AG09309 (cell line): ENCODE results near the gene PPP5C.

Experiments
- DNase-seq: peaks from one replicate; pipeline ENCODE4 v3.0.0-alpha.2; 2010; ENCODE audit warnings: low read depth
- H3K4me3 ChIP-seq: 2 replicates; pipeline ENCODE4 v1.5.1; 2011; ENCODE audit warnings: mild to moderate bottlenecking, low read depth, low read length, moderate library complexity; ENCODE audit not compliant: control insufficient read depth
- TF ChIP-seq, protein P1 (sequence below): IDR thresholded peaks from 2 replicates; pipeline ENCODE4 v1.5.1; 2011; ENCODE audit warnings: mild to moderate bottlenecking, low read depth, low read length, inconsistent platforms; ENCODE audit not compliant: insufficient read depth, control insufficient read depth; ENCODE audit errors: missing control alignments

PPP5C gene

DNA sequence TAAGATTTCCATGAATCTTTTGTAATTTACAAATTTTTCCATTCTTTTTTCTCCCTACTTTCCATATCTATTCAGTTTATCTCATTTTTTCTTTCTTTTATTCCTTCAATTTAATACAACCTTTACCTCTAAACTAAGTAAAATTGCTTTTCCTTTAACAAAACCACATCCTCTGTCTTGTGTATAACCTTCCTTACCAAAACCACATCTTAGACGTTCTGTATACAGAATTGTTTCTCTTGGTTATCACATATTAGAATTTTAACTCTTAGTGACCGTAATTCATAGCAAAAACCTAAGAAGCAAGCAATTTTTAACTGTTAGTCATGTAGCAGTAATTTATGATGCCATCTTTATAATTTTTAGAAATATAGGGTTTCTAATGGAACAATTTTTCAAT lies 15.0 kb downstream of the PPP5C start:
- TF ChIP-seq, protein P1, sequence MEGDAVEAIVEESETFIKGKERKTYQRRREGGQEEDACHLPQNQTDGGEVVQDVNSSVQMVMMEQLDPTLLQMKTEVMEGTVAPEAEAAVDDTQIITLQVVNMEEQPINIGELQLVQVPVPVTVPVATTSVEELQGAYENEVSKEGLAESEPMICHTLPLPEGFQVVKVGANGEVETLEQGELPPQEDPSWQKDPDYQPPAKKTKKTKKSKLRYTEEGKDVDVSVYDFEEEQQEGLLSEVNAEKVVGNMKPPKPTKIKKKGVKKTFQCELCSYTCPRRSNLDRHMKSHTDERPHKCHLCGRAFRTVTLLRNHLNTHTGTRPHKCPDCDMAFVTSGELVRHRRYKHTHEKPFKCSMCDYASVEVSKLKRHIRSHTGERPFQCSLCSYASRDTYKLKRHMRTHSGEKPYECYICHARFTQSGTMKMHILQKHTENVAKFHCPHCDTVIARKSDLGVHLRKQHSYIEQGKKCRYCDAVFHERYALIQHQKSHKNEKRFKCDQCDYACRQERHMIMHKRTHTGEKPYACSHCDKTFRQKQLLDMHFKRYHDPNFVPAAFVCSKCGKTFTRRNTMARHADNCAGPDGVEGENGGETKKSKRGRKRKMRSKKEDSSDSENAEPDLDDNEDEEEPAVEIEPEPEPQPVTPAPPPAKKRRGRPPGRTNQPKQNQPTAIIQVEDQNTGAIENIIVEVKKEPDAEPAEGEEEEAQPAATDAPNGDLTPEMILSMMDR = no peak
- H3K4me3 ChIP-seq = no peak overlapping the region
- DNase-seq = no peak

DNA sequence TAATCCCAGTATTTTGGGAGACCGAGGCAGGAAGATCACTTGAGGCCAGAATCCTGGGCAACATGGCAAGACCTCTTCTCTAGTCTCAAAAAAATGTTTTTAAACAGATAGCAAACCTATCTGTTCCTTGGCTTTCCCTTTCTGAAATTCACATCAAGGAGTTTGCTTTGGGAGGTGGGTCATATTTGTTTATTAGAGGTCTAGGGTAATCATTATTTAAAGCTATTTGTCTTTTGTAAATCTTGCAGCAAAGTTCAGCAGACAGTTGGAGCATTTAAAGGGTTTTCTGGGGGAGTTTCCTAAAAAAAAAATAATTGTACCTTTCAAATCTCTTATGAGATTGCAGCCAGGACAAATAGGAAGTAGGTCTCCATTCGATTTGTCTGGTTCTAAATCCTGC lies 17.5 kb downstream of the PPP5C start:
- TF ChIP-seq, protein P1 = no peak
- H3K4me3 ChIP-seq = no peak overlapping the region
- no peak for DNase-seq

DNA sequence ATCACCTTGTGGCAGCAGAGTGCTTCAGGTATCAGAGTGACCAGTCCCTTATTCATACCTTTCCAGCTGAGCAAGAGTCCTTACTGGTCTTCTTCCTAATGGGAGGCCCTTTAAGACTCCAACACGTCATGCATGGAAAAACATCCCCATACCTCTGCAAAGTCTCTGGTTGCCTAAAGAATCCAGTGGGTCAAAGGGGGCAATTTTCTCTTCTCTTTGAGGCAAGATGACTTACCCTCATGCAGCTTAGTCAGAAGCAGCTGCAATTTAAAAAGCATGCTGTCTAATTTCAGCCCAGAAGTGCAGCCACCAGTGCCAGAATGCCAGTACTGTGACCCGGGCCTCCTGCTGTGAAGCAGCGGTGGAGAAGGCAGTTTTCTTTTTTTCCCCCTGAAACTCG lies 18.7 kb downstream of the PPP5C start:
- TF ChIP-seq, protein P1 = no peak
- no peak overlapping the region for H3K4me3 ChIP-seq
- no peak for DNase-seq

DNA sequence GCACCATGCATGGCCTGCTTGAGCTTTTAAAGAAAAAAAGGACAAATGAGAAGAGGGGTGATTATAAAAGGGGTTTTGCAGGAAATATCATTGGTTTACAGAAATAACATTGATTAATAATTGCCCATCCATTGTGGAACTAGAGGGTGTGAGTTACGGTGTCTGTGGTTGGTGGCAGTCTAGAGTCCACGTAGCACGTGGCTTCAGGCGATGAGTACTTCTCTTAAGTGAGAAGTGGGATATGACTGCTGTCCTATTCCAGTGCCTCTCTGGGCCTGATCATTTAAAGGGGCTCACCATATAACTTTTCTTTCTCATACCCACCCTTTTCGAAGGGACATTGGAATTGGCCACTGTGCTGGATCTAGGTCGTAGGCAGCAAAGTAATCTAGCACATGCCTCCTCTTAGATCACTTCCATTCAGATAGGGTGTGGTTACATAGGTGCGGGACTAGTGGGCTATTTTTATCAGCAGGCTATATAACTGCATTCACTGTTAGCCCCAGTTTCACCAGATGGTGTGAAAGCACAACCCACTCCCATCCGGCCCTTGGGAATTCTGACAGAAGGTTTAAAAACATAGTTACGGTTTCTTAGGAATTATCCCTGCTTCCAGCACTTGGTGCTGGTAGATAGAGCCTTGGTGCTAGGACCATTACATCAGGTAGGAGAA lies 19.9 kb downstream of the PPP5C start:
- TF ChIP-seq, protein P1 = no peak
- no peak for DNase-seq

DNA sequence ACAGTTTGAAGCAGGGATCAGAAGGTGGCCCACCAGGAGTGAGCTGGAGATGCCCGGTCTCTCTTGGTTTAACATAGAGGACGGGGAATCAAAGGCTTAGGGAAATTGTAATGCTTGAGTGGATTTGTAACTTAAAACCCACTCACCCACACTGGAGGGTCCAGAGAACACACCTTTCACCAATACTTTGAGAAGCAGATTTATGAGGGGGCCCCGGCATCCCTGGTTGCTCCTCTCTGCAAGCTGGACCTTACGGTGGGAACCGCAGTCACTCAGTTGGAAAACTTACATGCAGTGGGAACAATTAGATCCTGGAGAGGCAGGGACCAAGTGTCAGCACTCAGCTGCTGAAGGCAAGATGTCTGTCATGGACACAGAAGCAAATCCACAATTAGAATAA lies 20.5 kb downstream of the PPP5C start:
- H3K4me3 ChIP-seq = no peak overlapping the region
- DNase-seq = no peak
- TF ChIP-seq, protein P1 = no peak

More for the DNA sequence above, 19.9 kb downstream of the PPP5C start:
- no peak overlapping the region for H3K4me3 ChIP-seq

DNA sequence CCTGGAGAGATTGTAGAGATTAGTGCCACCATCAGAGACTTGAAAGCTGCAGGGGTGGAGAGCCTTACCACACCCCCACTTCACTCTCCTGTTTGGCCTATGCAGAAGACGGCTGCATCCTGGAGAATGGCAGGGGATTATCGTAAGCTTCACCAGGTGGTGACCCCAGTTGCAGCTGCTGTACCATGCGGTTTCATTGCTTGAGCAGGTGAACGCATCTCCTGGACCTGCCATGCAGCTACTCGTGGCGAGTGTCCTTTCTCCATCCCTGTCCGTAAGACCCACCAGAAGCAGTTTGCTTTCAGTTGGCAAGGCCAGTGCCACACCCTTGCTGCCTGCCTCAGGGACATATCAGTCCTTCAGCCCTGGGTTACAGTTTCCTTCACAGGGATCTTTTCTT lies 21.2 kb downstream of the PPP5C start:
- TF ChIP-seq, protein P1 = no peak
- DNase-seq = no peak
- H3K4me3 ChIP-seq = no peak overlapping the region
